HG03460 (cell line): ENCODE results near the gene SATB1.
"Not testable (repeated sequence)": the region's sequence is repeated elsewhere in the genome, so short reads cannot be mapped to it uniquely, and the experiment has no call there.

Source experiments
- ATAC-seq: cut with Tn5 transposase; IDR thresholded peaks from one replicate; pipeline ENCODE4 v1.9.1; 2021; ENCODE audit not compliant: unreplicated experiment

The SATB1 gene

GRCh38 chr3:18355832-18356231, 69.3 kb downstream of the SATB1 start:
- ATAC-seq = no peak

DNA sequence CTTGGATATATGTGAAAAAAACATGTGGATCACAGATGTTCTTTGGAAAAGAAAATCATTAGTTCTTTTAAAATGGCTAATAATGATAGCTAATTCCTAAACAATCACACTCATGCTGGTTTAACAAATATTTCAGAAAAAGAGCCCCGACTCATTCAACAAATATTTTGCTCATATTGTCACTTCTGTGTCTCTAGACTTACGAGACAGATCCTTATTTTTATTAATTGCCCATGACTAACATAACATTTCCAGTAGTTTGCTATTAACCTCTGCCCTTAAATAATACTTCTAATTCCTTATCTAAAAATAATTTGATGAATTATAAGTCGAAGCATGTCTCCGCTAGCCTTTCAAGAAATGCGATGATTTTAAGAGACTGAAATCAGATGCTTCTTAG, 70.4 kb downstream of the SATB1 start:
- no peak for ATAC-seq

DNA sequence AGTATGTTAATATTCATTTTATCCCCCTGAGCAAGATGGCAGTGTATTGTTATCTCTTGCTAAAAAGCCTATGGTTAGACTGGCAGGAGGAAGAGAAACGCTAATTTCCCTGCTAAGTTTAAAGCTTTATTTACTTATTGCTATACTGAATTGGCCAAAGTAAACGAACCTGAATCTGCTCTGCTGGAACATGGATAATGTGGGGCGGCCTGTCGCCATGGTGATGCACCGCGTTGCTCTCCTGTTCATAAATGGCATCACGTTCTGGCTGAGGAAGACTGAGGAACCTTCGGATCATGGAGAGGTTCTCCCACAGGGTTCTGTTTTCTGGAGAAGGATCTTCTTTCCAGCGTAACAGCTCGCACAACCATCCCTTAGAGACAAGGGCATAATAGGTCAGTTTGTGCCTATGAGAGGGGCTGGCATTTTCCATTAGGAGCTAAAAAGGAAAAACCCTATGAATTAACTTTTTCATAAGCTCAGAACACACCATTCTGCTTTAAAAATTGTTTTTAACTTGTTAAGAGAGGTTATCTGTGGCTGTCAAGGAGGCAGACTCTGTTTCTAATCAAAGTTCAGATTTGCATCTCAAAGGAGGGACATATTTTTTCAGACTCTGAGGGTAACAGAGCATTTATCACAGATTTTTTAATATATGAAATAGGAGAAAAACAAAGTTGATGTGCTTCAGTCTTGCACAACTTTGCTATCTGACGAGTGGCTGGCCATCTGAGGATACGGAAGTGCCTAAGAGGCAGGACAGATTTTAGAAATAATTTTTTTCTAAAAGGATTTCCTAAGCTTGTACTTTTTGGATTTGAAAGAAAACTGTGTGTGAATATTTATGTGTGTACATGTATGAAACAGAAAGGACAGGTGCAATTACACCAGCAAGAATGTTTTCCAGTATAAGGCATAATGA, 73.1 kb downstream of the SATB1 start:
- ATAC-seq = no peak

GRCh38 chr3:18351069-18351628, 74.0 kb downstream of the SATB1 start:
- no peak for ATAC-seq

- no peak for ATAC-seq
These were observed 75.8 kb downstream of the SATB1 start for GRCh38 chr3:18349197-18349798.

GRCh38 chr3:18346097-18346496, 79.0 kb downstream of the SATB1 start:
- ATAC-seq = no peak

GRCh38 chr3:18345015-18345367, 80.1 kb downstream of the SATB1 start:
- no peak for ATAC-seq

GRCh38 chr3:18344306-18345014, 80.7 kb downstream of the SATB1 start:
- ATAC-seq = no peak

- no peak for ATAC-seq
These were observed 81.3 kb downstream of the SATB1 start for GRCh38 chr3:18343809-18344208.

- ATAC-seq = no peak
These were observed 86.2 kb downstream of the SATB1 start for GRCh38 chr3:18338827-18339514.

GRCh38 chr3:18337231-18337630, 87.9 kb downstream of the SATB1 start:
- no peak for ATAC-seq

GRCh38 chr3:18334837-18335601, 90.1 kb downstream of the SATB1 start:
- ATAC-seq = no peak

DNA sequence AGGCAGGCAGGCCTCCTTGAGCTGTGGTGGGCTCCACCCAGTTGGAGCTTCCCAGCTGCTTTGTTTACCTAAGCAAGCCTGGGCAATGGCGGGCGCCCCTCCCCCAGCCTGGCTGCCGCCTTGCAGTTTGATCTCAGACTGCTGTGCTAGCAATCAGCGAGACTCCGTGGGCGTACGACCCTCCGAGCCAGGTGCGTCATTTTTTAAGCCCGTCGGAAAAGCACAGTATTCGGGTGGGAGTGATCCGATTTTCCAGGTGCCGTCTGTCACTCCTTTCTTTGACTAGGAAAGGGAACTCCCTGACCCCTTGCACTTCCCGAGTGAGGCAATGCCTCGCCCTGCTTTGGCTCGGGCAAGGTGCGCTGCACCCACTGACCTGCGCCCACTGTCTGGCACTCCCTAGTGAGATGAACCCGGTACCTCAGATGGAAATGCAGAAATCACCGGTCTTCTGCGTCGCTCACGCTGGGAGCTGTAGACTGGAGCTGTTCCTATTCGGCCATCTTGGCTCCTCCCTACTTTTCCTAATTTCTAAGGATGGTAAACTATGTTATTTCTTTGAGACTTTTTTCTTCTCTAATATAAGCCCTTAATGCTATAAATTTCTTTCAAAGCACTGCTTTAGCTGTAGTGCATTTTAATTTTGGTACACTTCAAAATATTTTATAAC, 94.2 kb downstream of the SATB1 start:
- ATAC-seq = not testable (repeated sequence)

DNA sequence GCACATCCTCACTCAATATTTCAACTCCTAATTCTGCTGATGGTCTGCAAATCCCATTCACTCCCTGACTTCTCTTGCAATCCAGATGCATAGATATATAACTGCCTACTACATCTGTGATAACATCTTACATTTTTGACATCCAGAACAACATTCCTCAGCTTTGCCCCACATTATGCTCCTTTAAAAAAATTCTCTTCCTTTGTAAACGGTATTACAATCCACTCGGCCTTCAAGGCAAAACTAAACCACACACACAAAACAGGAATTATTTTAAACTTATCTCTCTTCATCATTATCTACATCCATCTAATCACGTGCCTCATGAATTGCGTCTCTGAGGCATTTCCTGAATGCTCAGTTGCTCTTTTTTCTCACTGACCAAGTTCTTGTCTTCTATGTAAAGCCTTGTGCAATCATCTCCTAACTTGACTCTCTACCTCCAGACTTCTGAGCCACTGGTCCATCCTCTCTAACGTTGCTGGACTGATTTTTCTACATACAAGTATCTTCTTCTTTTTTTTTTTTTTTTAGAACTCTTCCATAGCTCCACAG, 117.0 kb downstream of the SATB1 start:
- ATAC-seq = no peak

DNA sequence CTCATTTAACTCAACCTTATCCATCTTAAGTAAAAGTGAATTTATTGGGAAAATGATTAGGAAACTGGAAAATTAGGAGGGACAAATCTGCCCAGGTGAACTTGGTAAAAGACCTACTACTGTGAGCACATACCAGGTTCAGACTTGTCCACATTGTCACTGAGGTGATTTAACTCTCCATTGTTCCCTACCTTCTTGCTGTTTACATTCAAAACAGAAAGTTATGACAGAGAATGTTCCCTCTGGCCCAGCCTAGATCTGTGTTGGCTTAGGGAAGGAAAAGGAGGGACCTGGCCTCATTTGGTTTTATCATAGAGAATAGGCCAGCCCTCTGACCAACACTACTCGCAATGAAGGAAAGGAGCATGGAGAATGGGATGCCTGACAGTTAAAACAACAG, 117.6 kb downstream of the SATB1 start:
- ATAC-seq = no peak

GRCh38 chr3:18302517-18302916, 122.6 kb downstream of the SATB1 start:
- no peak for ATAC-seq

DNA sequence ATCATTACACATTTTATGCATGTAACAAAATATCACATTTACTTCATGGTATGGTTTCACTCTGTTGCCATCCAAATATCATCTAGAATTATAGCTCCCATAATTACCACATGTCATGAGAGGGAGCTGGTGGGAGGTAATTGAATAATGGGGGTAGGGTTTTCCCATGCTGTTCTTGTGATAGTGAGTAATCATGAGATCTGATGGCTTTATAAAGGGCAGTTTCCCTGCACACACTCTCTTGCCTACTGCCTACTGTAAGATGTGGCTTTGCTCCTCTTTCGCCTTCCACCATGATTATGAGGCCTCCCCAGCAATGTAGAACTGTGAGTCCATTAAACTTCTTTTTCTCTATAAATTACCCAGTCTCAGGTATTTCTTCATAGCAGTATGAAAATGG, 123.4 kb downstream of the SATB1 start:
- no peak for ATAC-seq

GRCh38 chr3:18300916-18301315, 124.2 kb downstream of the SATB1 start:
- ATAC-seq = no peak

GRCh38 chr3:18297126-18297525, 128.0 kb downstream of the SATB1 start:
- no peak for ATAC-seq
